Ishikawa (cell line): ENCODE measurements around the gene NPAS1.

Experiments used
- CEBPB ChIP-seq: IDR thresholded peaks from 2 replicates; pipeline ENCODE4 v1.6.1; 2012
- CREB1 ChIP-seq: IDR thresholded peaks from 2 replicates; pipeline ENCODE4 v1.6.1; 2012; ENCODE audit warnings: low read depth
- EGR1 ChIP-seq: IDR thresholded peaks from 2 replicates; pipeline ENCODE4 v1.6.1; 2012
- EP300 ChIP-seq: IDR thresholded peaks from 2 replicates; pipeline ENCODE4 v1.6.1; 2012; ENCODE audit warnings: borderline replicate concordance
- FOXM1 ChIP-seq: IDR thresholded peaks from 2 replicates; pipeline ENCODE4 v1.6.1; 2012; ENCODE audit warnings: low read depth, borderline replicate concordance
- NFIC ChIP-seq: IDR thresholded peaks from 2 replicates; pipeline ENCODE4 v1.6.1; 2012
- RAD21 ChIP-seq: IDR thresholded peaks from 2 replicates; pipeline ENCODE4 v1.6.1; 2012; ENCODE audit warnings: low read depth
- TAF1 ChIP-seq: IDR thresholded peaks from 2 replicates; pipeline ENCODE4 v1.6.1; 2012; ENCODE audit warnings: low read depth, mild to moderate bottlenecking
- TCF12 ChIP-seq: IDR thresholded peaks from 2 replicates; pipeline ENCODE4 v1.6.1; 2012; ENCODE audit warnings: low read depth
- TEAD4 ChIP-seq: IDR thresholded peaks from 2 replicates; pipeline ENCODE4 v1.6.1; 2012
- YY1 ChIP-seq: IDR thresholded peaks from 2 replicates; pipeline ENCODE4 v1.6.1; 2012; ENCODE audit warnings: low read depth
- ZBTB7A ChIP-seq: IDR thresholded peaks from 2 replicates; pipeline ENCODE4 v1.6.1; 2012; ENCODE audit warnings: low read depth
- TF ChIP-seq, protein P1 (sequence below): IDR thresholded peaks from 2 replicates; pipeline ENCODE4 v1.6.1; 2012
- TF ChIP-seq, protein P2 (sequence below): IDR thresholded peaks from 2 replicates; pipeline ENCODE4 v1.6.1; 2012
- TF ChIP-seq, protein P3 (sequence below): IDR thresholded peaks from 2 replicates; pipeline ENCODE4 v1.6.1; 2012; ENCODE audit warnings: low read depth, mild to moderate bottlenecking

NPAS1 gene

DNA sequence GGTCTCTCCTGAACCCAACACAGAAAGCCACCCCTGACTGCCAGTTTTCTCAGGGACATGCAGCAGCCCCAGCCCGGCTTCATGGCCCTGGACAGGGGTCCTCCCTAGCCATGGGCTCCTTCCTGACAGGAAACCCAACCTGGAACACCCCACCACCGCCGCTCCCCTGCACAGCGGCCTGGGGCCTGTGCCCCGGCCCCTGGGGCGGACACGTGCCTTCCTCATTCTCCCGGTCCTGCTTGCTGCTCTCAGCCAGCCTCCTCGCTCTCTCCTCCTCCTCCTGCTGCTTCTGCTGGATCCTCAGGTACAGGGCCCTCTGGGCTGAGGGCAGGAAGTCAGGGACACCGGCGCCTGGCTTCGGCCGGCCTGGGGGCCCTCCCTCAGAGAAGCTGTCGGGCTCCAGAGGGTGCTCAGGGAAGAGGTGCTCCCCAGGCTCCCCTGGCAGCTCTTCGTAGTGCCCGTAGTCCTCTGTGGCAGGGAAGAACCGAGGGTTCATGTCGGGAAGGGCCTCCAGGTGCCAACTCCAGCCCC, 49.3 kb downstream of the NPAS1 start:
- TF ChIP-seq TCF12 = no peak
- no peak for TF ChIP-seq CEBPB
- TF ChIP-seq, protein P1, sequence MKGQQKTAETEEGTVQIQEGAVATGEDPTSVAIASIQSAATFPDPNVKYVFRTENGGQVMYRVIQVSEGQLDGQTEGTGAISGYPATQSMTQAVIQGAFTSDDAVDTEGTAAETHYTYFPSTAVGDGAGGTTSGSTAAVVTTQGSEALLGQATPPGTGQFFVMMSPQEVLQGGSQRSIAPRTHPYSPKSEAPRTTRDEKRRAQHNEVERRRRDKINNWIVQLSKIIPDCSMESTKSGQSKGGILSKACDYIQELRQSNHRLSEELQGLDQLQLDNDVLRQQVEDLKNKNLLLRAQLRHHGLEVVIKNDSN = no peak
- TF ChIP-seq TAF1 = no peak
- TF ChIP-seq TEAD4 = no peak
- no peak for TF ChIP-seq FOXM1
- TF ChIP-seq YY1 = no peak
- TF ChIP-seq RAD21 = no peak
- TF ChIP-seq, protein P2, sequence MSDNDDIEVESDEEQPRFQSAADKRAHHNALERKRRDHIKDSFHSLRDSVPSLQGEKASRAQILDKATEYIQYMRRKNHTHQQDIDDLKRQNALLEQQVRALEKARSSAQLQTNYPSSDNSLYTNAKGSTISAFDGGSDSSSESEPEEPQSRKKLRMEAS = no peak
- TF ChIP-seq EGR1 = no peak
- TF ChIP-seq ZBTB7A = no peak
- TF ChIP-seq CREB1 = no peak
- no peak for TF ChIP-seq NFIC
- no peak for TF ChIP-seq EP300
- TF ChIP-seq, protein P3, sequence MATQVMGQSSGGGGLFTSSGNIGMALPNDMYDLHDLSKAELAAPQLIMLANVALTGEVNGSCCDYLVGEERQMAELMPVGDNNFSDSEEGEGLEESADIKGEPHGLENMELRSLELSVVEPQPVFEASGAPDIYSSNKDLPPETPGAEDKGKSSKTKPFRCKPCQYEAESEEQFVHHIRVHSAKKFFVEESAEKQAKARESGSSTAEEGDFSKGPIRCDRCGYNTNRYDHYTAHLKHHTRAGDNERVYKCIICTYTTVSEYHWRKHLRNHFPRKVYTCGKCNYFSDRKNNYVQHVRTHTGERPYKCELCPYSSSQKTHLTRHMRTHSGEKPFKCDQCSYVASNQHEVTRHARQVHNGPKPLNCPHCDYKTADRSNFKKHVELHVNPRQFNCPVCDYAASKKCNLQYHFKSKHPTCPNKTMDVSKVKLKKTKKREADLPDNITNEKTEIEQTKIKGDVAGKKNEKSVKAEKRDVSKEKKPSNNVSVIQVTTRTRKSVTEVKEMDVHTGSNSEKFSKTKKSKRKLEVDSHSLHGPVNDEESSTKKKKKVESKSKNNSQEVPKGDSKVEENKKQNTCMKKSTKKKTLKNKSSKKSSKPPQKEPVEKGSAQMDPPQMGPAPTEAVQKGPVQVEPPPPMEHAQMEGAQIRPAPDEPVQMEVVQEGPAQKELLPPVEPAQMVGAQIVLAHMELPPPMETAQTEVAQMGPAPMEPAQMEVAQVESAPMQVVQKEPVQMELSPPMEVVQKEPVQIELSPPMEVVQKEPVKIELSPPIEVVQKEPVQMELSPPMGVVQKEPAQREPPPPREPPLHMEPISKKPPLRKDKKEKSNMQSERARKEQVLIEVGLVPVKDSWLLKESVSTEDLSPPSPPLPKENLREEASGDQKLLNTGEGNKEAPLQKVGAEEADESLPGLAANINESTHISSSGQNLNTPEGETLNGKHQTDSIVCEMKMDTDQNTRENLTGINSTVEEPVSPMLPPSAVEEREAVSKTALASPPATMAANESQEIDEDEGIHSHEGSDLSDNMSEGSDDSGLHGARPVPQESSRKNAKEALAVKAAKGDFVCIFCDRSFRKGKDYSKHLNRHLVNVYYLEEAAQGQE = no peak

DNA sequence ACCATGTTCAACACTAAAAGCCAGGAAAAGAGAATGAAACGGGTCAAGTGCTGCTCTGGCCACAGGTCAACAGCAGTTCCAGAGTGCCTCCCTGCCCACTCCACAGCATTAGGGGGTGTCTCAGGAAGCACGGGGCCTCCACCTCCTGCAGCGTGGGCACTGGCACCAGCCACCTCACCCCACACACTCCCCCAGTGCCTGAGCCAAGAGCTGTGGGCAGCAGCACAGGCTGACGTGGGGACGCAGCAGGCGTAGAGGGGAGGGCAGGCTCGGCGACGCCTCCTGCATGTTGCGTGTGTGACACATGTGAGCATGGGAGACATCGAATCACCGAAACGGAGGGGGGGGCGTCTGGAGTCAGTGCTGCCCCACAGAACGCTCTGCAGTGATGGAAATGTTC, 50.2 kb downstream of the NPAS1 start:
- TF ChIP-seq NFIC = no peak
- TF ChIP-seq YY1 = no peak
- TF ChIP-seq CEBPB = no peak
- no peak for TF ChIP-seq CREB1
- TF ChIP-seq TCF12 = no peak
- no peak for TF ChIP-seq EP300
- TF ChIP-seq, protein P3 = no peak
- no peak for TF ChIP-seq RAD21
- TF ChIP-seq, protein P1 = no peak
- TF ChIP-seq TEAD4 = no peak
- no peak for TF ChIP-seq ZBTB7A
- no peak for TF ChIP-seq FOXM1
- no peak for TF ChIP-seq EGR1
- TF ChIP-seq, protein P2 = no peak
- TF ChIP-seq TAF1 = no peak

DNA sequence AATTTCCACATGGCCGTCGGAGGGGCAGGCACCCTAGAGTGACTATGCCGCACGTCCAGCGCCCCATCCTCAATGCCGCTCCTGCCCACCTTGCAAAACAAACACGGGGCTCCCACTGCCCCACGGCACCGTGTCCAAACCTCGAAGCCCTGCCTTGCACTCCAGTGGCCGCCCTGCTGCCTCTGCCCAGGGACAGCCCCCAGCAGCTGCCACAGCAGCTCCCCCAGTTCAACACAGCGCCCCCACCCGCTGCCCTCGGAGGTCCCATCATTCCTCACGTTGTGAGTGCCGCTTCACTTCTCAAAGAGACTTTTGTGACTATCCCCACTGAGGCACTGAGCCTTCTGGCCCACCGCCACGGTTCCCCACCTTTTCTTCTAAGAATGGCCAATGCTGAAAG, 51.1 kb downstream of the NPAS1 start:
- no peak for TF ChIP-seq EP300
- TF ChIP-seq EGR1 = no peak
- no peak for TF ChIP-seq TEAD4
- no peak for TF ChIP-seq YY1

DNA sequence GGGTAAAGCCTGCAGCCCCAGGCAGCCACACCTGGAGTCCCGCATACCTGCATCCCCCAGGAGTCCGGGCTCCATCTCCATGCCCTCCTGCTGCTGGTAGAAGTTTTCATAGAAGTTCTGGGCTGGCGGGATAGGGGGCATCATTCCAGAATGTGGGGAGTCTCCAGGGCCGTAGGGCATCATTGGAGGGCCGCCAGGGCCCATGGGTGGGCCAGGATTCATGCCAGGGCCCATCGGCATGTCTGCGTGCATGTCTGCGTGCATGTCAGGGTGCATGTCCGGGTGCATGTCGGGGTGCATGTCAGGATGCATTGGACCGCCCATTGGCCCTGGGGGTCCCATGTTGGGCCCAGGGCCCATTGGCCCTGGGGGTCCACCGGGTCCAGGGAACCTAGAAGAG, 52.1 kb downstream of the NPAS1 start:
- no peak for TF ChIP-seq YY1
- TF ChIP-seq EP300 = no peak
- TF ChIP-seq, protein P2 = no peak
- no peak for TF ChIP-seq EGR1
- no peak for TF ChIP-seq RAD21
- no peak for TF ChIP-seq TEAD4
- no peak for TF ChIP-seq FOXM1
- TF ChIP-seq CEBPB = no peak
- no peak for TF ChIP-seq CREB1

DNA sequence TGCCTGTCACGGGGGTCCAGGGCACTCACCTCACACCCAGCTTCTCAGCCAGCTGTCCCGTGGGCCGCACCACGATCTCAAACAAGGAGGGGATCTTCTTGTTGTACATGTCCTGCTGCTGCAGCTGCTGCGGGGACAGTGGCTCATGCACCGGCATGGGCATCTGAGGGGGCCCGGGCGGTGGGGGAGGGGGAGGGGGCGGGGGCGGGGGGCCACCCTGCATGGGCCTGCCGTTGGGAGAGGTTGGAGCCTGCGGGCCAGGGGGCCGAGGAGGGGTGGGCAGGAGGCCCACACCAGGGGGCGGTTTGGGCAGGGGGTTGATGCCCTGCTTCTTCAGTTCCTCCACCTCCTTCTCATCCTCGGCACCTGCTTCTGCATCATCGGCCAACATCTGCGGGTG, 52.7 kb downstream of the NPAS1 start:
- TF ChIP-seq TAF1 = no peak
- TF ChIP-seq CEBPB = no peak
- no peak for TF ChIP-seq EGR1
- TF ChIP-seq ZBTB7A = no peak
- TF ChIP-seq, protein P2 = no peak
- no peak for TF ChIP-seq RAD21
- TF ChIP-seq NFIC = no peak
- TF ChIP-seq YY1 = no peak
- no peak for TF ChIP-seq CREB1
- no peak for TF ChIP-seq TCF12
- no peak for TF ChIP-seq EP300
- TF ChIP-seq FOXM1 = no peak
- TF ChIP-seq TEAD4 = no peak
- TF ChIP-seq, protein P3 = no peak
- TF ChIP-seq, protein P1 = no peak
